OCI-LY7 (cell line): ENCODE data around the gene SPTLC2.

ENCODE experiments used
- CTCF ChIP-seq: fragments of 200-600 bp; sonication (generic); conservative IDR thresholded peaks from 2 replicates; pipeline ENCODE4 v1.5.1; 2014; ENCODE audit warnings: mild to moderate bottlenecking, antibody characterized with exemption, low read length, moderate library complexity, mixed read lengths
- EZH2phosphoT487 ChIP-seq: fragments of 200-600 bp; sonication (generic); IDR thresholded peaks from 2 replicates; pipeline ENCODE4 v1.6.1; 2018; ENCODE audit warnings: low read depth, borderline replicate concordance, mild to moderate bottlenecking, mixed run types, antibody characterized with exemption, low read length, moderate library complexity, mixed read lengths

GRCh38 chr14:77531071-77531470 lies 85.4 kb downstream of the SPTLC2 start:
- TF ChIP-seq CTCF (no peak), EZH2phosphoT487 (no peak)
